ENCODE results near the gene PDSS1.
"Not testable (repeated sequence)": the region's sequence is repeated elsewhere in the genome, so short reads cannot be mapped to it uniquely, and the experiment has no call there.

Gene PDSS1, protein sequence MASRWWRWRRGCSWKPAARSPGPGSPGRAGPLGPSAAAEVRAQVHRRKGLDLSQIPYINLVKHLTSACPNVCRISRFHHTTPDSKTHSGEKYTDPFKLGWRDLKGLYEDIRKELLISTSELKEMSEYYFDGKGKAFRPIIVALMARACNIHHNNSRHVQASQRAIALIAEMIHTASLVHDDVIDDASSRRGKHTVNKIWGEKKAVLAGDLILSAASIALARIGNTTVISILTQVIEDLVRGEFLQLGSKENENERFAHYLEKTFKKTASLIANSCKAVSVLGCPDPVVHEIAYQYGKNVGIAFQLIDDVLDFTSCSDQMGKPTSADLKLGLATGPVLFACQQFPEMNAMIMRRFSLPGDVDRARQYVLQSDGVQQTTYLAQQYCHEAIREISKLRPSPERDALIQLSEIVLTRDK

DNA sequence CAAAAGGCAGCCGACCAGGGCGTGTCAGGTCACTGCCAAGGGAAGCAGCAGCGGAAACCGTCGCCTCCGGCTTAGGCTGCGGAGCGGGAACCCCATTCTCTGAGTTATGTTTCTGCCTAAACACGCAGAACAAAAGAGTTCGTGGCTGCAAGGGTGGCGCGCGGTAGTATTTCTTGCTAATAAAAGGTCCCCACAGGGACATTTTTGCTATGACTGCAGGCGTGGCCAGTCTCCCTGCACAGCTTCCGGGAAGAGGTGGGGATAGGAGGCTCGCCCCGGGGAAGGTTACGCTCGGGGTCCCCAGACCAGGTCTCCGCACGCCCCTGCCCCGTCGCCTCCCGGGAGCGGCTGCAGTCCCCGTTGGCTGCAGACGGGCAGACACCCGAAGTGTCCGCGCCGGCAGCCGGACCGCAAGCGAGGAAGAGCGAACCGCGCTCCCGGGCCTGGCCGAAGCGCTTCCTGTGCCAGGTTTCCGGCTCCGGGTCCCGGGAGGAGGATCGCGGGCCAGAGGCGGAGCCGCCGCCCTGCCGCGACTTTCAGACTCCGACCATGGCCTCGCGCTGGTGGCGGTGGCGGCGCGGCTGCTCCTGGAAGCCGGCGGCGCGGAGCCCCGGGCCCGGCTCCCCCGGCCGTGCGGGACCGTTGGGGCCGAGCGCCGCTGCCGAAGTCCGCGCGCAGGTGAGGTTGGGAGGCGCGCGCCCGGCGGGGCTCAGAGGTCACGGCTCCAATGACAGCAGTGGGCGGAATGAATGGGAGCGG, at the start of gene PDSS1:
TSS of gene PDSS1 (plus strand) at position 539 of the 759 bp plus-strand sequence. CDS start at position 550, 11 bp downstream.
- DNase-seq (ENCODE audit: low read depth in 2 of 3, low spot score in 1 of 3): peak; percentile 44 to 70 (median 51)

DNA sequence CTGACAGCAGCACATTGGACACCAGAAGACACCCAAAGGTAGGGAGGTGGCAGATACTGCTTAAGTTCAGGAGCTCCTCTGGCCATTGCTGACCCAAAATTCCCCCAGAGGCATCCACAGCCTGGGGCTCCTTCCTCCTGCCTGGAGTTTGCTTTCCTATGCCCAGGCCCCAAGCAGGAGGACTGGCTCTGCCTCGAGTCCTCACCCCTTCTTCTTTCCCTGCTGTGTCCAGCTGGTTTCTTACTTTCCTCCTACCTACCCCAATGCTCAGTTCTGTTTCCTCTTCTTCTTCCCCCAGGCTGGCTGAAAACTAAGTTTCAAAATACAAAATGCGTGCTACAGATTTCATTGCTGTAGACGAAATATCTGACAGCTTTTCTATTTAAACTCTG, 49.3 kb upstream of the PDSS1 start:
- not testable (repeated sequence) for DNase-seq (ENCODE audit: low read depth in 2 of 3, low spot score in 1 of 3)

DNA sequence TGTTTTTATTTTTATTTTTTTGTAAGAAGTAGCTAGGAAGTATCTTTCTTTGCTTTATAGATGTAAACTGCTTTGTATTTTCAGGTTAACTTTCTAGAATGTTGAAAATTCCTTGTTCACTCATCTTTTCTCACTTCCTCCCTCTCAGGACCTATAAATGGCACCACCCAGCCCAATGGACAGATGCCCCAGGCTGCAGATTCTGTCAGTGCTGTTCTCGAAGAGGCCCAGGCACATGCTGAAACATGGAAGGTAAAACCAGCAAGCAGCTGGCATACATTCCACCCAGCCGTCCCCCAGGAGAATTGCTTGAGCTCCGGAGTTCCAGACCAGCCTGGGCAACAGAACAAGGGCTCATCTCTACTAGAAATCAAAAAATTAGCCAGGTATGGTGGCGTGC, 47.1 kb upstream of the PDSS1 start:
- no peak for DNase-seq (ENCODE audit: low read depth in 2 of 3, low spot score in 1 of 3)

DNA sequence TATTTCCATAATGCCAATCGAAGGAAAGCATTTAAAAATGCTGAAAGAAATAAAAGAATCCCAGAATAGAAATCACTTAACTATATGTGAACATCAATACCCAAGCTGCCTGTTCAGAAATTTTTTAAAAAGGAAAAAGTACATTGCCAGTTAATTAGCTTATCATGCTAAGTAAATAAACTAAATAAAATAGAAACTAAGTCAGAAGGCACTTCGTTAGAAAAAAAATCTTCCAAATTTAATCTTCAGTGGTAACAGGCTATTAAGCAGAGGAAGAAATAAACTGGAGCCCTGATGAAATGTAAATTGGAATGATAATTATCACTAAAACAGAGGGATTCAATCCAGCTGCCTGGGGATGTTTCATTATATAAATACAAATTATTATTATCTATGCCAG, 46.0 kb upstream of the PDSS1 start:
- DNase-seq (ENCODE audit: low read depth in 2 of 3, low spot score in 1 of 3): not testable (repeated sequence)

DNA sequence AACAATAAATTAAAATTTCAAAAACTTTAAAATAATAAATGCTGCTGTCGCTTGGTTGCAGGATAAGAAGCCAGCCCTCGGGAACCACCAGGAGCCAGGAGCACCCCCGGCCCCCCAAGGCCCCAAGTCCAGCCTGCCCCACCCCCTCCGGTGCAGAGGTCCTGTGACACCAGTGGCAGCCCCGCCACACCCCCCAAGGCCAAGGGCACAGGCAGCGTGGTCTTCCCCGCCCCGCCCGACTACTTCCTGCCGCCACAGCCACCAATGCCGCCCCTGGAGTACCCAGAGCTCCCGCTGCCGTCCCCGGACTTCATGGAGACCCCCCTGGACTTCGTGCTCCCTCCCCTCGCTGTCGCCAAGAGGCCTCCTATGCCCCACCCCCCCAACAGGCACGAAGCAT, 44.5 kb upstream of the PDSS1 start:
- DNase-seq (ENCODE audit: low read depth in 2 of 3, low spot score in 1 of 3): no peak

DNA sequence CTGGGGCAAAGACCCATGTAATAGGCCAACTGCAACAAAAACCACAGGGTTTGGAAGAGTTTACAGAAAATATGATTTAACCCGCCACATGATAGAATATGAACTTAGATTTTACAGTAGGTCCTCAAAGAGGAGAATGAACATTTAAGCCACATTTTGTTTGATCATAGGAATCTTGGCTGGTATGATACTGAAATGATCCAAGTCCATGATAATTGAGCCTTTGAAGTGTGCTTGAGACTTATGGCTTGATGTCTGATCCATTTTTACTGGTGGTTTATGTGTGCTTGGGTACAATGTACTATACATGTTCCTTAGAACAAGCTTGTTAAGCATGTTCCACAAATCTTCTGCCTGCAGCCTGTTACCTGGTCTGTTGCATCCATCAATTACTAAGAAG, 41.8 kb upstream of the PDSS1 start:
- DNase-seq (ENCODE audit: low read depth in 2 of 3, low spot score in 1 of 3): no peak

DNA sequence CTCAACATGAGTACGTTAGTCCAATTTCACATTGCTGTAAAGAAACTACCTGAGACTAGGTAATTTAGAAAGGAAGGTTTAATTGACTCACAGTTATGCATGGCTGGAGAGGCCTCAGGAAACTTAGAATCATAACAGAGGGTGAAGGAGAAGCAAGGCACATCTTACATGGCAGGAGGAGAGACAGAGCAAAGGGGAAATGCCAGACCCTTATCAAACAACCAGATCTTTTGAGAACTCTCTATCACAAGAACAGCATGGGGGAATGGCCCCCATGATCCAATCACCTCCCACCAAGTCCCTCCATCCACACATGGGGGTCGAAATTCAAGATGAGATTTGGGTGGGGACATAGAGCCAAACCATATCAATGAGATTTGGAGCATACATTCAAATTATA, 34.6 kb upstream of the PDSS1 start:
- DNase-seq (ENCODE audit: low read depth in 2 of 3, low spot score in 1 of 3): no peak

DNA sequence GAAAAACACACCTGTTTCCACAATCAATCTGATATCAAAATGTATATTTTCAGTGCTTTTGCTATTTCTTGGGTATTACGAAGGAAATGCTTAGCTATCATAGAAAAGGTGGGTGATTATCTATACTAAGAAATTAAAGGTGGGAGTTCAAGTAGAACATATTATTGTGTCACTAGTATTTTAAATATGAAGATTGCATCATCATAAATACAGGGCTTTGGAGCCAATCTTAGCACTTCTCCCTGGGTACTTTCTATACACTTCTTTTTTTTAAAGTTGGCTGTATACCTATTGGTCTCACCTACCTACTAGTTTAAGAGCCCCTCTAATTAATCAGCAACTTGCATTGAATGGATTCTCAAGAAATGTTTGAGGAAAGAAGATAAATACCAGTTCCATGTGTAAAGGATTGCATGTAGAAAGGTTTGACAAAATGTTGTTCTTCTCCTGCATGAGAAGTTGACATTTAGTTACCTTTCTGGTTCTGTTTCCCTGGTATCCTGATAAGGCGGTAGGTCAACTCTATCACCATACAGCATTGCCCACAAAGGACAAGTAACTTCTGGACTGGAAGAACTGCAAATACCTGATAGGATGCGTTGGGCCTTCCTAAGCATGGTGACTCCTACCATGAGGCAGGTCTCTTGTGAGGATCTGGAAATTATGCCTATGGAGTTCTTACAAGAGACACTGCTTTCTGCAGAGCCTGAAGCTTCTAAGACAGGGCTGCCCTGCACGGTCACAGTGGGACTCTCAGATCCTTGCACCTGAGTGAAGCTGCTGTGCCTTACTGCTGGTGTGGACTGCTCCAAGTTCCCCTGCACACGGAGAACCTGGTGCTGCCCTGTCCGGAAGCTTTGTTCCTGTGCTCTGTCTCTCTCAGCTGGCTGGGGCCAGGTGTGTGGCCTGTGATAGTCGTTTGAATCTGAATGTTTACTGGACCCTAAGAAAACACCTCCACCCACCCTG, 32.1 kb upstream of the PDSS1 start:
- DNase-seq (ENCODE audit: low read depth in 2 of 3, low spot score in 1 of 3): no peak

DNA sequence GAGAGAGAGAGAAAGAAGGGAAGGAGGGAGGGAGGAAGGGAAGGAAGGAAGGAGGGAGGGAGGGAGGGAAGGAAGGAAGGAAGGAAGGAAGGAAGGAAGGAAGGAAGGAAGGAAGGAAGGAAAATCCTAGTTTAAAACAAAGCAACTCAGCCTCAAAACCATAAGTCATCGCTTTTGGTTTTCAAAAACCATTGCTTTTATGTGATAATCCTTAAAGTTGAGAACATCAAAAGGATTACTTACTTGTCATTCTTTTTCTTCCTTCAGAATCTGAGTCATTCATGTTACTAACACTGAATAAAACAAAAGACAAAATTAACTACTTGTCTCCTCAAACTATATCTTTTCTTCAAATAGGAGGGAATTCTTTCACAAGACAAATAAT, 21.6 kb upstream of the PDSS1 start:
- no peak for DNase-seq (ENCODE audit: low read depth in 2 of 3, low spot score in 1 of 3)

DNA sequence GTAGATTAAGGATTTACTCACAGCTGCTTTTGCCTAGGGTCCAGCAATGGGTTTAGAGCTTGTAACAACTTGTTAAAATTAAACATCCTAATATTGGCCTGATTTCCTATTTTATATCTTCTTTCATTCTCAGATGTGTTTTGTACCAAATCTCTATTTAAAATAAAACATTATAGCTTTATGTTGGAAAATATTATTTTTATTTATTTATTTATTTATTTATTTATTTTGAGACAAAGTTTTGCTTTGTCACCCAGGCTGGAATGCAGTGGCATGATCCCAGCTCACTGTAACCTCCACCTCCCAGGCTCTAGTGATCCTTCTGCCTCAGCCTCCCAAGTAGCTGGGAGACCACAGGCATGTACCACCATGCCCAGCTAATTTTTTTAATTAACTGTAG, 17.9 kb upstream of the PDSS1 start:
- no peak for DNase-seq (ENCODE audit: low read depth in 2 of 3, low spot score in 1 of 3)

DNA sequence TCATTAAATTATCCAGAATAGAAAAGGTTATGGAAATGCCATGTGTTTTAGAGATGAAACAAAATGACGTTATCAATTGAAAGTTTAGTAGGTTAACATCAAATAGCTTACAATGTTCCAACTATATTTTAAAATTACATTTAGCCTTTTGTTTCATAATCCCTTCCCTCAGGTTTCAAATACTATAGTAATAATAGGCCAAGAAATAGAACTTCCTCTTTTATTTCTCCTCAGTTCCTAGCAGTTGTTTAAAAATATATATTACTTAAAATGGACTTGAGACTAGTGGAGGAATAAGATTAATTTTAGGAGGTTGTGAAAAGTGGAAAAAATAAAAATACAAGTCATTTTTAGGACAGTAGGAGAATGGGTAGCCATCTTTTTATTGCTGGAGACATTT, 16.4 kb upstream of the PDSS1 start:
- DNase-seq (ENCODE audit: low read depth in 2 of 3, low spot score in 1 of 3): no peak

DNA sequence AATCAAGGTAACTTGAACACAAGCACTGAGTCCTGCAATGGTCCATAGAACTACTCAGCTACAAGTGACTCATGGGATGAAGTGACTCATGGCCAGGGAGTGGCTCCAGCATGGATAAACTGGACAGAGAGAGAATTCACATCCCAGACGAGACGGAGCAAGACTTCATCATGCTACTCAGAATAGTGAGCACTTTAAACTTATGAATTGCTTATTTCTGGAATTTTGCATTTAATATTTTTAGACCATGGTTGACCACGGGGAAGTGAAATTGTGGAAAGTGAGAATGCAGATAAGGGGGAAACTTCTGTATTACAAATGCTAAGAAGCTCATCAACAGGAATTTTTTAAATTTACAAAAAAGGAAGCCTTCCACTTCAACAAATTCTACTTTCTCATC, 15.5 kb upstream of the PDSS1 start:
- DNase-seq (ENCODE audit: low read depth in 2 of 3, low spot score in 1 of 3): not testable (repeated sequence)

DNA sequence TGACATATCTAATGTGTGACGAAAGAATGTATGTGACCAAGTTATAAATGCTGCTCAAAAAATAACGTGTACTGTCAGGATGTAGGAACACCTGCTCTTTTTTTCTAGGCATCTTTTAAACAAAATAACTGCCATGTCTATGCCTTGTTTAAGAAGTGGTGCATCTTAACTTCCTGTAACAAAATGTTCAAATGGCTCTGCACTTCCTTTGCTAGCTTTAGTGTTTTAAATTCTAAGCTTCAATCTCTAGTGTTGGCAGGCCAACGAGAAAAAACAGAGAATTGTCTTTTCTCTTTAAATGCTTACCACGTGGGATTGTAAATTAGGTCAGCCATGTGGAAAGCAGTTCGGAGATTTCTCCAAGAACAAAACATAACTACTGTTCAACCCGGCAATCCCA, 14.6 kb upstream of the PDSS1 start:
- DNase-seq (ENCODE audit: low read depth in 2 of 3, low spot score in 1 of 3): no peak

DNA sequence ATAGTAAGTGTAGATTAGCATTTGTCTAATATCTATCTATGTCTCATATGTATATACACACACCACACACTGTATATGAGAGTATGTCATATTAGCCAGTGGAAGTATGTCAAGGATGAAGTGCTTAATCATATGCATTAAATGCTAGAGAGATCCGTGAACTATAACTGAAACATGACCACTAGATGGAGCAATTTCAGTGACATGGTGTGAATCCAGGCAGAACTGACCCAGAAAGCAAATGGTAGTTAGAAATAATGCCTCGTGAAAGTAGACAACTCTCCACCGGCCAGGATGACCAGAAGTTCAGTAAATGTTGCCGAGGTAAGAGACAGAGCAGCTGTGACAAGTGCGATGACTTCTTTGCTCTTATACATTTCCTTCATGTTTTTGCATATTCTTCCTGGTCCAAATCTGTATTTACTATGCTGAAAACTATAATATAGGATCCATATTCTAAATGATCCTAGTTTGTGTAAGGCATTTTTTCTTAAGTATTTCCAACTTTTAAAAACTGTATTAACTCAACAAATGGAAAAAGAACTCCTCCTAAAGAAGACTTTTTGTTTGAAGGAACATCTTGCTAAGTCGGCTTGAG, 12.7 kb upstream of the PDSS1 start:
- DNase-seq (ENCODE audit: low read depth in 2 of 3, low spot score in 1 of 3): peak in 1 of 3 donors; percentile 30

DNA sequence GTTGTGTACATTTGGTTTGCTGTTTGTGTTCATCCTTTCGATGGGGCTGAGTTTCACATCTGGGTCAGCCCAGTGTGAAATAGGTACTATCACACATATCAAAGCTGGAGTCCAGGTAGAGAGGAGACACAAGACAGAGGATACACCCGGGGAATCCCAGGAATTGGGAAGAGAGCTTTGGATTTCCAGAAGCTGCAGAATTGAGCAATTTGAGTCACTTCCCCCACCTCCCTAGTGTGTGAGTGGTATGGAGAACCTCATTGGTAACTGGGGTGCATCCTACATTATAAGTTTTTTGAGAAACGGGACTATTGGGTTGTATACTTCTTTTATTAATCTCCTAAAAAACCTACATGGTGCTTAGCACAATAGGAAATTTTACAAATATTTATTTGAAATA, 12.1 kb upstream of the PDSS1 start:
- no peak for DNase-seq (ENCODE audit: low read depth in 2 of 3, low spot score in 1 of 3)

DNA sequence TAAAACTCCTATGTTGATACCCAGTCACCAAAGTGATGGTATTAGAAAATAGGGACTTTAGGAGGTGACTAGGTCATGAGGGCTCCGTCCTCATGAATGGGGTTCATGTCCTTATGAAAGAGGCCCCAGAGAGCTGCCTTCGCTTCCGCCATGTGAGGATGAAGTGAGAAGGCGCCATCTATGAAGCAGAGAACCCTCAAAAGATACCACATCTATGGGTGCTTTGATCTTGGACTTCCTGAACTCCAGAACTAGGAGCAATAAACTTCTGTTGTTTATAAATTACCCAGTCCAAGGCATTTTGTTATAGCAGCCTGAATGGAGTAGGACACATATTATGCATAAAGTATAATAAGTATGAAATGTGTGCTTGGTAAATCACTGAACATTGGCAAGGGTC, 8.1 kb upstream of the PDSS1 start:
- DNase-seq (ENCODE audit: low read depth in 2 of 3, low spot score in 1 of 3): no peak

DNA sequence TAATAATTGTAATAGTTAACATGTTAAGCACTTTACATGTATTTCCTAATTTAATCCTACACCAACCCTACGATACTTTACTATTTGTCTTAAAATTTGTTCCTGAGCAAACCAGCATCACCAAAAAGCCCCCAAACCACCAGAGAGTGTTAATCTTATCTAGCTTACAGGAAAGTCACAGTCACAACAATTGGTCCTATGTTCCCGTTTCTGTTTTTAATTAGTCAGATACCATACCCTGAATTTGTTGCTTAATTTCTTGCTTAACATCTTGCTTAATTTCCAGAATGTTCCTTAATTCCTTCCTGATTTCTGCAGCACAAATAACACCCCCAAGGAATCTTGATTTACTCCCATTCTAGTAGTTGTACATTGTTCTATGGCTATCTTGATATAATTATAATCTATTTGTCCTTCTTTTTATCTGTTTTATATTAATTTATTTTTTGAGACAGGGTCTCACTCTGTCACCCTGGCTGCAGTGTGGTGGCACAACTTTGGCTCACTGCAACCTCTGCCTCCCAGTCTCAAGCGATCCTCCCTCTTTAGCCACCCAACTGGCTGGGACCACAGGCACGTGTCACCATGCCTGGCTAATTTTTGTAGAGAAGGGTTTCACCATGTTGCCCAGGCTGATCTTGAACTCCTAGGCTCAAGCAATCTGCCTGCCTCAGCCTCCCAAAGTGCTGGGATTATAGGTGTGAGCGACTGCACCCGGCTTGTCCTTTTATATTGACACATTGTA, 6.6 kb upstream of the PDSS1 start:
- no peak for DNase-seq (ENCODE audit: low read depth in 2 of 3, low spot score in 1 of 3)

DNA sequence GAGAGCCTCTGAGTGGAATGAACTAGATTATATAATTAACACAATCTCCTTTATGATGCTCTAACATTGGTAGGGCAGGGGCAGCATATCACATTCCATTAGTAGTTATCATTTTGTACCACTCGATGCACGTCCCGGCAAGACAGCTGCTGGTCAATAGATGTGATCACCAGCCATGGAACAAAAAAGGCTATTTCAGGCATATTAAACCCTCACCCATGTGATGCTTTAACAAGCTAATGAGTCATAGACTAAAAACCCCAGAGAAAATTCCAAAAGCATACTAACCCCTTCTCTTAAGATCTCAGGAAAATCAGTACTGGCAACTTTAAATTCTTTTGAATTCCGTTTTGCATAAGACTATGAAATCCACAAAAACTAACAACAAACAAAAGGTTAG, 3.0 kb upstream of the PDSS1 start:
- DNase-seq (ENCODE audit: low read depth in 2 of 3, low spot score in 1 of 3): not testable (repeated sequence)

DNA sequence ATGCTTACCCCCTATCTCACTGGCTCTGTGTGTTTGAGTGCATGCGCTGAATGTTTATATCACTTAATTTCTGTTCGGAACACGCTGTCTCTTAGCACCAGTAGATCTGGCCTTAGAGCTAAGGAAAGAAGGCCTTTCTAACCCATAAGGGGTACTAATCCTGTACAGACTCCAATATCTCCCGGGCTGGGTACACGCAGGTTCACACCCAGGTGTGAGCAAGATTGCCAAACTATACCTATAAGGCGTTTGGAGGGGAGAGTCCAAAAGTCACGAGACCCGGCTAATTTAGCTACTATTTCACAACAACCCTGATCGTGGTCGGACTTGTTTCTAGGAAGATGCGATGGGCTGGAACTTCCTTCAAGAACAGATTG, 727 bp upstream of the PDSS1 start:
- DNase-seq (ENCODE audit: low read depth in 2 of 3, low spot score in 1 of 3): no peak

DNA sequence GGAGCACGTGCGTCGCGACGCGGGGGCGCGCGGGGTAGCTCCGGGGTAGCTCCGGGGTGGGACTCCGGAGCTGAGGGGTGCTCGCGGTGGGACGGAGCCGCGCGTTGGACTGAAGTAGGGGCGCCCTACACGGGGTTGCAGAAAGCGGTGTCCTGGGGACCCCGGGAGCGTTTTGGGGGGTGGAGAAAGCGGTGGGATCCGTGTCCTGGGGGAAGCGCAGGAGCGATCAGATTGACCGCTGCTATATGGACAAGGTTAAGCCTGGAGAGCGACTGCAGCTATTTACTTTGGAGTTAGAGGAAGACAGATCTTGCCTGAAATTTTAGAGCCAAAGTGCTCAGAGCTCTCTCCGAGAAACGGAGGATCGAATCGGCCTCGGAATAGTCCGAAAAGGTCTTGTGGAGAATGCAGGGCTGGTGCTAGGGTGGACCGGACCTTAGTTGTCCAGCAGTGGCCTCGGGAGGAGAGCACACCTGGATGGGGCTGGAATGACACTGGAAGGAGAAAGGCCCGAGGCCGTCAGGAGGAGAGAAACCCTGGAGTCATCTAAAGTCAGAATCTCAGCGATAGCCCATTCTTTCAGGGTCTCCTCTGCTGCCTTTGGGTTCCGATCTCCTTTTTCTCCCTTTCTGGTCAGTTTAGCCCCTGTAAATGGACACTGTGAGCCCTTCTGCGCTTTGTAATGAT, 564 bp downstream of the PDSS1 start:
- DNase-seq (ENCODE audit: low read depth in 2 of 3, low spot score in 1 of 3): no peak

Measured in stimulated activated CD4-positive, alpha-beta T cell treated with anti-CD3 and anti-CD28 coated beads, Interleukin-12 subunit alpha, Interleukin-12 subunit beta, amount 100 ng/mL, for 48 hours (primary cell).